SK-N-SH treated with all-trans-retinoic acid at 6 μM for 48 hours (cell line): Measurements from ENCODE around the gene EPB41L2.

Experiments
- ATAC-seq: fragments of 200-7000 bp; cut with Tn5 transposase; 3 replicates; pipeline ENCODE4 v1.9.1; 2020; ENCODE audit warnings: mild to moderate bottlenecking, moderate library complexity
- ARNTL ChIP-seq: fragments of 450-650 bp; formaldehyde crosslinking; IDR thresholded peaks from 2 replicates; pipeline ENCODE4 v1.5.0; 2020; ENCODE audit warnings: low read depth, mild to moderate bottlenecking, moderate library complexity, borderline replicate concordance
- BACH2 ChIP-seq: fragments of 250-450 bp; sonication (Bioruptor Pico); IDR thresholded peaks from 2 replicates; pipeline ENCODE4 v1.9.0; 2021; ENCODE audit warnings: mild to moderate bottlenecking, borderline replicate concordance
- CSDC2 ChIP-seq: fragments of 250-450 bp; sonication (Bioruptor Pico); IDR thresholded peaks from 2 replicates; pipeline ENCODE4 v1.5.0; 2020; ENCODE audit warnings: mild to moderate bottlenecking, moderate library complexity
- ESRRG ChIP-seq: fragments of 250-450 bp; sonication (Bioruptor Pico); IDR thresholded peaks from 2 replicates; pipeline ENCODE4 v1.6.1; 2021; ENCODE audit warnings: mild to moderate bottlenecking
- GLIS3 ChIP-seq: fragments of 250-450 bp; sonication (Bioruptor Pico); IDR thresholded peaks from 2 replicates; pipeline ENCODE4 v1.5.0; 2020; ENCODE audit warnings: mild to moderate bottlenecking, moderate library complexity
- ISL1 ChIP-seq: fragments of 250-450 bp; sonication (Bioruptor Pico); IDR thresholded peaks from 2 replicates; pipeline ENCODE4 v2.1.2; 2022; ENCODE audit warnings: mild to moderate bottlenecking, moderate library complexity
- OSR1 ChIP-seq: fragments of 250-450 bp; sonication (Bioruptor Pico); IDR thresholded peaks from 2 replicates; pipeline ENCODE4 v1.8.0; 2022; ENCODE audit warnings: moderate library complexity, mild to moderate bottlenecking, inconsistent platforms
- PPARA ChIP-seq: fragments of 250-450 bp; sonication (Bioruptor Pico); IDR thresholded peaks from 2 replicates; pipeline ENCODE4 v1.5.0; 2020; ENCODE audit warnings: mild to moderate bottlenecking, borderline replicate concordance
- RARB ChIP-seq: fragments of 250-450 bp; sonication (Bioruptor Pico); IDR thresholded peaks from 2 replicates; pipeline ENCODE4 v1.8.0; 2021; ENCODE audit warnings: mild to moderate bottlenecking, moderate library complexity
- TCF4 ChIP-seq: fragments of 250-450 bp; sonication (Bioruptor Pico); IDR thresholded peaks from 2 replicates; pipeline ENCODE4 v1.8.0; 2021; ENCODE audit warnings: mild to moderate bottlenecking, moderate library complexity, borderline replicate concordance
- TOX ChIP-seq: fragments of 250-450 bp; sonication (Bioruptor Pico); IDR thresholded peaks from 2 replicates; pipeline ENCODE4 v1.8.0; 2021; ENCODE audit warnings: mild to moderate bottlenecking, moderate library complexity, borderline replicate concordance
- ZC3H10 ChIP-seq: fragments of 250-450 bp; sonication (Bioruptor Pico); IDR thresholded peaks from 2 replicates; pipeline ENCODE4 v1.5.1; 2021; ENCODE audit warnings: mild to moderate bottlenecking, moderate library complexity
- ZFP30 ChIP-seq: fragments of 450-650 bp; formaldehyde crosslinking; IDR thresholded peaks from 2 replicates; pipeline ENCODE4 v1.5.0; 2022; ENCODE audit warnings: mild to moderate bottlenecking, moderate library complexity
- ZNF565 ChIP-seq: fragments of 450-650 bp; formaldehyde crosslinking; conservative IDR thresholded peaks from 2 replicates; pipeline ENCODE4 v1.5.0; 2020; ENCODE audit warnings: low read depth, mild to moderate bottlenecking, moderate library complexity
- ZNF70 ChIP-seq: fragments of 450-650 bp; formaldehyde crosslinking; IDR thresholded peaks from 2 replicates; pipeline ENCODE4 v1.5.0; 2020; ENCODE audit warnings: mild to moderate bottlenecking, moderate library complexity
- ZNF8 ChIP-seq: fragments of 450-650 bp; formaldehyde crosslinking; IDR thresholded peaks from 2 replicates; pipeline ENCODE4 v1.5.0; 2020; ENCODE audit warnings: mild to moderate bottlenecking, moderate library complexity
- TF ChIP-seq, protein P1 (sequence below): fragments of 250-450 bp; sonication (Bioruptor Pico); IDR thresholded peaks from 2 replicates; pipeline ENCODE4 v1.8.0; 2020; ENCODE audit warnings: mild to moderate bottlenecking, moderate library complexity, borderline replicate concordance
- TF ChIP-seq, protein P2 (sequence below): fragments of 250-450 bp; sonication (Bioruptor Pico); IDR thresholded peaks from 2 replicates; pipeline ENCODE4 v1.8.0; 2021; ENCODE audit warnings: low read depth, mild to moderate bottlenecking, moderate library complexity, borderline replicate concordance
- TF ChIP-seq, protein P3 (sequence below): fragments of 250-450 bp; sonication (Bioruptor Pico); IDR thresholded peaks from 2 replicates; pipeline ENCODE4 v1.5.0; 2020; ENCODE audit warnings: mild to moderate bottlenecking, moderate library complexity

EPB41L2 gene

DNA sequence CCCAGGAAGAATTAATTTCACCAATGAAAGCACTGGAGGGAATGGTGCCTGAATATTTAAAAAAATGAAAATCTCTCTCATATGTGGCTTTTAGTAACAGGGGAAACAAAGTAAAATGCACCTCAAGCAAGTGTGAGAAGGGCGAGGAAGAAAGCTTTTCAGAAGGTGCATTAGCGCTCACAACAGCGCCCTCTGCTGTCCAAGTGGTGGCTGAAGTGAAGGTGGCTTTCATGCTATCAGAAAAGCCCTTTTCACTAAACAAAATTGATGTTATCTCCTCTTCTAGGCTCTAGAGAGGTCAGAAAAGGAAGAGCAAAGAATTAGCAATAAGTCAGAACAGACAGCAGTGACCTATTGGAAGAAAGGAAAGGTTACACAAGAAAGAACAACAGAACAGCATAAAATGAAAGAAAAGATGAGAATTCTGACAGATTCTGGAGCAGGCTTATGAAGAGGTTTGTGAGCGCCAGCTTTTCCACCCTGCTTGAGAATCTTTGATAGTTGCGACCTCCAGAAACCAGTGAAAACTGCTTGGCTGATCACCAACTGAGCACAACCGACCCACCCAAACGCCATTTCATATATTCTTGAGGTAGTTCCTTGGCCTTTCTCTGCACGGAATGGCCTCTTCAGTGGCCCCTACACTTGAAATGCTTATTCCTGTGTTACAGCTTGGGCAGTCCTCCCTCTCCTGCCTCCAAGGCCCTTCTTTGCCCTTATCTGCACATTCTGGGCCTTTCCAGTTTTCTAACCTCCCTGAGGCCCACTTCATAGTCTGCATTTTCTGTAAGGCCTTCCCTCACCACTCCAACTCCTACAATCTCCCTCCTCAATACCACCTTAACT is 190.6 kb downstream of the EPB41L2 start (continued):
- TF ChIP-seq, protein P1, sequence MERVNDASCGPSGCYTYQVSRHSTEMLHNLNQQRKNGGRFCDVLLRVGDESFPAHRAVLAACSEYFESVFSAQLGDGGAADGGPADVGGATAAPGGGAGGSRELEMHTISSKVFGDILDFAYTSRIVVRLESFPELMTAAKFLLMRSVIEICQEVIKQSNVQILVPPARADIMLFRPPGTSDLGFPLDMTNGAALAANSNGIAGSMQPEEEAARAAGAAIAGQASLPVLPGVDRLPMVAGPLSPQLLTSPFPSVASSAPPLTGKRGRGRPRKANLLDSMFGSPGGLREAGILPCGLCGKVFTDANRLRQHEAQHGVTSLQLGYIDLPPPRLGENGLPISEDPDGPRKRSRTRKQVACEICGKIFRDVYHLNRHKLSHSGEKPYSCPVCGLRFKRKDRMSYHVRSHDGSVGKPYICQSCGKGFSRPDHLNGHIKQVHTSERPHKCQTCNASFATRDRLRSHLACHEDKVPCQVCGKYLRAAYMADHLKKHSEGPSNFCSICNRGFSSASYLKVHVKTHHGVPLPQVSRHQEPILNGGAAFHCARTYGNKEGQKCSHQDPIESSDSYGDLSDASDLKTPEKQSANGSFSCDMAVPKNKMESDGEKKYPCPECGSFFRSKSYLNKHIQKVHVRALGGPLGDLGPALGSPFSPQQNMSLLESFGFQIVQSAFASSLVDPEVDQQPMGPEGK (CRISPR knock-in tag), result no peak

DNA sequence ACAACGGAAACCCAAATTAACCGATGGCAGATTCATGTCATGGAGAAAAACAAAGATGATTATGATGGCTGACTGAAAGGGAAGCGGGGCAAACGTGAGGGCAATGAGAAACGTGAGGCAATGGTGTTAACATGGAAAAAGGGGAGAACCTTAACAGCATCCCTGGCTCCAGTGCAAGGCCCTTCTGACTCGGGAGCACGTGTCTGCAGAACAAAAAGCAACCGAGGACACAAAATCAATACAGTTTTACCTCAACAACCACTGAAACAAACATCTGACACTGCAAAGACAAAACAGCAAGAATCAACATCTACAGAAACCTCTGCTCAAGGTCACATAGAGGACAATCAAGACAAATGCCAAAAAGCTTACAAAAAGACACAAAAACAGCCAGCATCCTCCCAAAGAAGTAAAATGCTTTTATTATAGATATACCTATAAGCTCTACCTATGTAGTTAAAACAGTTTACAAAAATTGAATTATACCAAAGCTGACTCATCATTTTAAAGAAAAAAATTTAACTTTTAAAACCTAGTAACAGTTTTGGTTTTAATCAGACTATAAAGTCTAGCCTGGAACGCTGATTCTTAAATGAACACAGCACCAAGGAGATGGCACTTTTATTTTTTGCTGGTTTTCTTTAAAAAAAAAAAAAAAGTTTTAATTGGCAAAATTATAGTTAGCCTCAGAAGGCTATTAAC is 192.7 kb downstream of the EPB41L2 start:
- no peak for TF ChIP-seq ARNTL (CRISPR knock-in tag)
- no peak for TF ChIP-seq CSDC2 (CRISPR knock-in tag)
- no peak for TF ChIP-seq TCF4
- TF ChIP-seq ESRRG (CRISPR knock-in tag), result no peak
- no peak for TF ChIP-seq RARB (CRISPR knock-in tag)
- TF ChIP-seq ZNF8, result no peak
- TF ChIP-seq, protein P1 (CRISPR knock-in tag), result no peak
- TF ChIP-seq GLIS3 (CRISPR knock-in tag), result no peak
- no peak for TF ChIP-seq ZNF565 (CRISPR knock-in tag)
- TF ChIP-seq TOX (CRISPR knock-in tag), result no peak
- TF ChIP-seq ZNF70 (CRISPR knock-in tag), result no peak
- TF ChIP-seq OSR1 (CRISPR knock-in tag), result no peak
- TF ChIP-seq ZC3H10 (CRISPR knock-in tag), result no peak
- TF ChIP-seq, protein P2, sequence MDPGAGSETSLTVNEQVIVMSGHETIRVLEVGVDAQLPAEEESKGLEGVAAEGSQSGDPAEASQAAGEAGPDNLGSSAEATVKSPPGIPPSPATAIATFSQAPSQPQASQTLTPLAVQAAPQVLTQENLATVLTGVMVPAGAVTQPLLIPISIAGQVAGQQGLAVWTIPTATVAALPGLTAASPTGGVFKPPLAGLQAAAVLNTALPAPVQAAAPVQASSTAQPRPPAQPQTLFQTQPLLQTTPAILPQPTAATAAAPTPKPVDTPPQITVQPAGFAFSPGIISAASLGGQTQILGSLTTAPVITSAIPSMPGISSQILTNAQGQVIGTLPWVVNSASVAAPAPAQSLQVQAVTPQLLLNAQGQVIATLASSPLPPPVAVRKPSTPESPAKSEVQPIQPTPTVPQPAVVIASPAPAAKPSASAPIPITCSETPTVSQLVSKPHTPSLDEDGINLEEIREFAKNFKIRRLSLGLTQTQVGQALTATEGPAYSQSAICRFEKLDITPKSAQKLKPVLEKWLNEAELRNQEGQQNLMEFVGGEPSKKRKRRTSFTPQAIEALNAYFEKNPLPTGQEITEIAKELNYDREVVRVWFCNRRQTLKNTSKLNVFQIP (CRISPR knock-in tag), result no peak
- no peak for ATAC-seq

DNA sequence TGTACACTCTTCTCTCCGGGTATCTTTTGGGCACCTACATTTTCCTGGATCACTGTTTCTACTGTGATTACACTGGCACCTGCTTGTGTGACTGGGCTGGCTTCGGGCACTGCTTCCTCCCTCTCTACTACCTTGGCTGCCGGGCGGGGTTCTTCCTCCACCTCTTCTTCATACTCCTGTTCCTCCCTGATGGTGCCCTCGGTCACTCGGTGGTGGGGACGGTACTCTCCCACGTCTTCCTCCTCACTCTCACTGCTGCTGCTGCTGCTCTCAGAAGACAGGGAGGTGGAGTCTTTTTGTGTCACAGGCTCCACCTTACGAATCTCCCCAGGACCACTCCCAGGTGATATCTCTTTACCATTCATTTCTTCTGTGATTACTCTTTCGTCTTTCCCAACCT is 193.4 kb downstream of the EPB41L2 start:
- TF ChIP-seq OSR1 (CRISPR knock-in tag), result no peak
- no peak for TF ChIP-seq TOX (CRISPR knock-in tag)
- TF ChIP-seq, protein P2 (CRISPR knock-in tag), result no peak
- no peak for ATAC-seq

DNA sequence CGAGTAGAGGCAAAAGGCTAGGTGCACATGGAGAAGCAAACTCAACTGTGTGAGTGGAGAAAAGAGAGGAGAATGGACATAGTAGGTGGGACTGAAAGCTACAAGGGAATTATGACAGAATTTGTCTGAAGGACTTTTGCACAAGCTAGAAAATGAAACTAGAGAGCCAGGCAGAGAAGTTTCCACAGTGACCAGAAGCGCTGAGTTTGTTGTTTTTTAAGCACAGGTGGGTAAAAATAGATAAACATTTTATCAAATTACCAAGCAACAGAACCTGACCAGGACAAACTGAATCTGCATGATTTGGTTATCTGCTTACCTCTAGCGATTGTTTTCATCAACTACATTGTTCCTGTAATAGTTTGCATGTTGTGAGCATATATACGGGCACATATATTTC is 197.3 kb downstream of the EPB41L2 start:
- no peak for ATAC-seq
- TF ChIP-seq ARNTL (CRISPR knock-in tag) (no peak), BACH2 (CRISPR knock-in tag) (no peak), PPARA (CRISPR knock-in tag) (no peak), GLIS3 (CRISPR knock-in tag) (no peak), ZFP30 (no peak), ZNF565 (CRISPR knock-in tag) (no peak), OSR1 (CRISPR knock-in tag) (no peak), ISL1 (no peak), ZNF70 (CRISPR knock-in tag) (no peak), RARB (CRISPR knock-in tag) (no peak)
- TF ChIP-seq, protein P1 (CRISPR knock-in tag), result no peak
- TF ChIP-seq, protein P3, sequence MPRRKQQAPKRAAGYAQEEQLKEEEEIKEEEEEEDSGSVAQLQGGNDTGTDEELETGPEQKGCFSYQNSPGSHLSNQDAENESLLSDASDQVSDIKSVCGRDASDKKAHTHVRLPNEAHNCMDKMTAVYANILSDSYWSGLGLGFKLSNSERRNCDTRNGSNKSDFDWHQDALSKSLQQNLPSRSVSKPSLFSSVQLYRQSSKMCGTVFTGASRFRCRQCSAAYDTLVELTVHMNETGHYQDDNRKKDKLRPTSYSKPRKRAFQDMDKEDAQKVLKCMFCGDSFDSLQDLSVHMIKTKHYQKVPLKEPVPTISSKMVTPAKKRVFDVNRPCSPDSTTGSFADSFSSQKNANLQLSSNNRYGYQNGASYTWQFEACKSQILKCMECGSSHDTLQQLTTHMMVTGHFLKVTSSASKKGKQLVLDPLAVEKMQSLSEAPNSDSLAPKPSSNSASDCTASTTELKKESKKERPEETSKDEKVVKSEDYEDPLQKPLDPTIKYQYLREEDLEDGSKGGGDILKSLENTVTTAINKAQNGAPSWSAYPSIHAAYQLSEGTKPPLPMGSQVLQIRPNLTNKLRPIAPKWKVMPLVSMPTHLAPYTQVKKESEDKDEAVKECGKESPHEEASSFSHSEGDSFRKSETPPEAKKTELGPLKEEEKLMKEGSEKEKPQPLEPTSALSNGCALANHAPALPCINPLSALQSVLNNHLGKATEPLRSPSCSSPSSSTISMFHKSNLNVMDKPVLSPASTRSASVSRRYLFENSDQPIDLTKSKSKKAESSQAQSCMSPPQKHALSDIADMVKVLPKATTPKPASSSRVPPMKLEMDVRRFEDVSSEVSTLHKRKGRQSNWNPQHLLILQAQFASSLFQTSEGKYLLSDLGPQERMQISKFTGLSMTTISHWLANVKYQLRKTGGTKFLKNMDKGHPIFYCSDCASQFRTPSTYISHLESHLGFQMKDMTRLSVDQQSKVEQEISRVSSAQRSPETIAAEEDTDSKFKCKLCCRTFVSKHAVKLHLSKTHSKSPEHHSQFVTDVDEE (CRISPR knock-in tag), result no peak
- TF ChIP-seq, protein P2 (CRISPR knock-in tag), result no peak
- TF ChIP-seq, all 23 proteins: peak for 0
